WTC11 (cell line): Measurements from ENCODE around the gene BMP7. TPM values are rescaled to one million over a fixed set of nuclear protein-coding genes. Genes with fewer than 3 reads are reported as not detected.

Experiments
- ATAC-seq: fragments of 200-7000 bp; cut with Tn5 transposase; 2 replicates; pipeline ENCODE4 v1.10.0; 2021; ENCODE audit warnings: mild to moderate bottlenecking, moderate library complexity
- CTCF ChIA-PET: fragments of 300-600 bp; sonication (Branson Sonifier 250); formaldehyde crosslinking; loops from one replicate; lab custom pipeline; 2021; ENCODE audit warnings: antibody characterized with exemption; lab: Charles Lee
- POLR2A ChIA-PET: fragments of 350-600 bp; sonication (Branson Sonifier 250); formaldehyde crosslinking; loops from one replicate; lab custom pipeline; 2021; ENCODE audit warnings: antibody characterized with exemption; lab: Charles Lee
- DNase-seq: peaks from one replicate; pipeline ENCODE4 v3.0.0; 2021; ENCODE audit warnings: low spot score
- H3K27ac Mint-ChIP-seq: 2 replicates; pipeline ENCODE4 v1.8.0; 2021; ENCODE audit warnings: mixed read lengths
- H3K27me3 Mint-ChIP-seq: 2 replicates; pipeline ENCODE4 v1.8.0; 2021; ENCODE audit warnings: low read depth, mild to moderate bottlenecking, moderate library complexity, mixed read lengths
- H3K36me3 Mint-ChIP-seq: 2 replicates; pipeline ENCODE4 v1.8.0; 2021; ENCODE audit warnings: mixed read lengths
- H3K4me1 Mint-ChIP-seq: 2 replicates; pipeline ENCODE4 v1.8.0; 2022; ENCODE audit warnings: mixed read lengths
- H3K4me3 Mint-ChIP-seq: 2 replicates; pipeline ENCODE4 v1.8.0; 2021; ENCODE audit warnings: mild to moderate bottlenecking, moderate library complexity, mixed read lengths
- H3K9me3 Mint-ChIP-seq: 2 replicates; pipeline ENCODE4 v1.8.0; 2021; ENCODE audit warnings: mixed read lengths
- GRHL2 ChIP-seq: fragments of 250-450 bp; sonication (Bioruptor Pico); IDR thresholded peaks from 2 replicates; pipeline ENCODE4 v1.8.0; 2022; ENCODE audit warnings: mild to moderate bottlenecking, moderate library complexity; ENCODE audit not compliant: insufficient replicate concordance, severe bottlenecking
- IRF2 ChIP-seq: sonication (generic); formaldehyde crosslinking; IDR thresholded peaks from 2 replicates; pipeline ENCODE4 v1.8.0; 2022; ENCODE audit warnings: low read depth, missing genetic modification reagents, borderline replicate concordance
- JUN ChIP-seq: sonication (generic); formaldehyde crosslinking; IDR thresholded peaks from 2 replicates; pipeline ENCODE4 v1.8.0; 2023; ENCODE audit warnings: mild to moderate bottlenecking, missing genetic modification reagents
- OVOL2 ChIP-seq: fragments of 250-450 bp; sonication (Bioruptor Pico); IDR thresholded peaks from 2 replicates; pipeline ENCODE4 v1.9.0; 2021; ENCODE audit warnings: mild to moderate bottlenecking, borderline replicate concordance
- ZNF317 ChIP-seq: sonication (generic); formaldehyde crosslinking; IDR thresholded peaks from 2 replicates; pipeline ENCODE4 v1.8.1; 2023; ENCODE audit warnings: low read depth, mild to moderate bottlenecking, moderate library complexity, missing genetic modification reagents, borderline replicate concordance
- total RNA-seq: library from RNA; stranded (reverse); gene quantifications from 3 replicates; pipeline ENCODE4 v1.2.3, GENCODE V29; 2021
- TF ChIP-seq, protein P1 (sequence below): sonication (generic); formaldehyde crosslinking; IDR thresholded peaks from 2 replicates; pipeline ENCODE4 v1.8.1; 2023; ENCODE audit warnings: mild to moderate bottlenecking, missing genetic modification reagents, borderline replicate concordance
- TF ChIP-seq, protein P2 (sequence below): sonication (generic); formaldehyde crosslinking; conservative IDR thresholded peaks from 2 replicates; pipeline ENCODE4 v1.8.1; 2022; ENCODE audit warnings: mild to moderate bottlenecking, missing genetic modification reagents
- TF ChIP-seq, protein P3 (sequence below): sonication (generic); formaldehyde crosslinking; IDR thresholded peaks from 2 replicates; pipeline ENCODE4 v1.8.1; 2023; ENCODE audit warnings: mild to moderate bottlenecking, missing genetic modification reagents, moderate library complexity
- TF ChIP-seq, protein P4 (sequence below): sonication (generic); formaldehyde crosslinking; IDR thresholded peaks from 2 replicates; pipeline ENCODE4 v1.8.0; 2023; ENCODE audit warnings: missing genetic modification reagents
- TF ChIP-seq, protein P5 (sequence below): sonication (generic); formaldehyde crosslinking; IDR thresholded peaks from 2 replicates; pipeline ENCODE4 v1.8.1; 2023; ENCODE audit warnings: mild to moderate bottlenecking, missing genetic modification reagents, moderate library complexity
- TF ChIP-seq, protein P6 (sequence below): fragments of 250-450 bp; sonication (Bioruptor Pico); IDR thresholded peaks from 2 replicates; pipeline ENCODE4 v1.9.0; 2021; ENCODE audit warnings: mild to moderate bottlenecking

The BMP7 gene
- total RNA-seq, 1 experiment from 2014 or later: 40.7 TPM

DNA sequence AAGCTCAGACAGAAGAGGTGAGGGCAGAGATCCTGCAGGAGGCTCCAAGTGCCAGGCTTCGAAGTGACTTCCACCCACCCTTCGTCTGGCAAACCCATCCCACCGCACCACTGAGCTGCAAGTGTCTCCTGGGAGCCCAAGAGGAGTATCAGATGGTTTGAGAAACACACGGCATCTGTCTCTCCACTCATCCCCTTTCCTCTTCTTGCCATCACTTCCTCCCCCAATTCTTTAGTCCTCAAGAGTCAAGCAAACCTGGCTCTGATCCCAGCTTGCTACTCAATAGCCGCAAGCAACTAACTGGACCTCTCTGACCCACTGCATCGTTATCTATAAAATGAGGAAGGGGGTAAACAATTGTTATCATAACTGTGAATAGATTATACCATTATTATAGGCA lies 142.1 kb downstream of the BMP7 start (continued):
- TF ChIP-seq, protein P1, sequence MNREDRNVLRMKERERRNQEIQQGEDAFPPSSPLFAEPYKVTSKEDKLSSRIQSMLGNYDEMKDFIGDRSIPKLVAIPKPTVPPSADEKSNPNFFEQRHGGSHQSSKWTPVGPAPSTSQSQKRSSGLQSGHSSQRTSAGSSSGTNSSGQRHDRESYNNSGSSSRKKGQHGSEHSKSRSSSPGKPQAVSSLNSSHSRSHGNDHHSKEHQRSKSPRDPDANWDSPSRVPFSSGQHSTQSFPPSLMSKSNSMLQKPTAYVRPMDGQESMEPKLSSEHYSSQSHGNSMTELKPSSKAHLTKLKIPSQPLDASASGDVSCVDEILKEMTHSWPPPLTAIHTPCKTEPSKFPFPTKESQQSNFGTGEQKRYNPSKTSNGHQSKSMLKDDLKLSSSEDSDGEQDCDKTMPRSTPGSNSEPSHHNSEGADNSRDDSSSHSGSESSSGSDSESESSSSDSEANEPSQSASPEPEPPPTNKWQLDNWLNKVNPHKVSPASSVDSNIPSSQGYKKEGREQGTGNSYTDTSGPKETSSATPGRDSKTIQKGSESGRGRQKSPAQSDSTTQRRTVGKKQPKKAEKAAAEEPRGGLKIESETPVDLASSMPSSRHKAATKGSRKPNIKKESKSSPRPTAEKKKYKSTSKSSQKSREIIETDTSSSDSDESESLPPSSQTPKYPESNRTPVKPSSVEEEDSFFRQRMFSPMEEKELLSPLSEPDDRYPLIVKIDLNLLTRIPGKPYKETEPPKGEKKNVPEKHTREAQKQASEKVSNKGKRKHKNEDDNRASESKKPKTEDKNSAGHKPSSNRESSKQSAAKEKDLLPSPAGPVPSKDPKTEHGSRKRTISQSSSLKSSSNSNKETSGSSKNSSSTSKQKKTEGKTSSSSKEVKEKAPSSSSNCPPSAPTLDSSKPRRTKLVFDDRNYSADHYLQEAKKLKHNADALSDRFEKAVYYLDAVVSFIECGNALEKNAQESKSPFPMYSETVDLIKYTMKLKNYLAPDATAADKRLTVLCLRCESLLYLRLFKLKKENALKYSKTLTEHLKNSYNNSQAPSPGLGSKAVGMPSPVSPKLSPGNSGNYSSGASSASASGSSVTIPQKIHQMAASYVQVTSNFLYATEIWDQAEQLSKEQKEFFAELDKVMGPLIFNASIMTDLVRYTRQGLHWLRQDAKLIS (CRISPR knock-in tag): no peak
- TF ChIP-seq, protein P2, sequence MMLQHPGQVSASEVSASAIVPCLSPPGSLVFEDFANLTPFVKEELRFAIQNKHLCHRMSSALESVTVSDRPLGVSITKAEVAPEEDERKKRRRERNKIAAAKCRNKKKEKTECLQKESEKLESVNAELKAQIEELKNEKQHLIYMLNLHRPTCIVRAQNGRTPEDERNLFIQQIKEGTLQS (CRISPR knock-in tag): no peak
- TF ChIP-seq GRHL2 (CRISPR knock-in tag): no peak
- TF ChIP-seq, protein P3, sequence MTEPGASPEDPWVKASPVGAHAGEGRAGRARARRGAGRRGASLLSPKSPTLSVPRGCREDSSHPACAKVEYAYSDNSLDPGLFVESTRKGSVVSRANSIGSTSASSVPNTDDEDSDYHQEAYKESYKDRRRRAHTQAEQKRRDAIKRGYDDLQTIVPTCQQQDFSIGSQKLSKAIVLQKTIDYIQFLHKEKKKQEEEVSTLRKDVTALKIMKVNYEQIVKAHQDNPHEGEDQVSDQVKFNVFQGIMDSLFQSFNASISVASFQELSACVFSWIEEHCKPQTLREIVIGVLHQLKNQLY (CRISPR knock-in tag): no peak

DNA sequence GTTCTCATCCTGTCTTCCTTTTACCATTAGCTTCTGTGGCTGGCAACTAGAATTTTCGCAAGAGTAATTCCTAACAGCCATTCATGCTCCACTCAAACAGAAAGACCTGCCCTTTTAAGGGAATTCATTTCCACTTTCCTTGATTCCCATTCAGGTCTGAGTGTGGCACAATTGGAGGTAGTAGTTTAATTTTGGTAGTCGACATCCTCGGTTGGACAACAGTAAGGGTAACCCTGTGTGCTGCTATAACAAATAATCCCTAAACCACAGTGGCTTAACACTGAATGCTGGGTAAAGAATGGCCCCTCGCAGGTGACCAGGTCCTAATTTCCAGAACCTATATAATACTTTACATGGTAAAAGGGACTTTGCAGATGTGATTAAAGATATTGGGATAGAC lies 142.9 kb downstream of the BMP7 start:
- H3K36me3 Mint-ChIP-seq: no peaks in the 10 kb centered on the region
- peaks cover 24% of the 10 kb centered on the region for H3K4me1 Mint-ChIP-seq
- peaks cover 9% of the 10 kb centered on the region for H3K9me3 Mint-ChIP-seq
- H3K4me3 Mint-ChIP-seq: no peak overlapping the region
- DNase-seq (no peak), ATAC-seq (no peak)
- POLR2A ChIA-PET: no interaction called here
- no peak overlapping the region for H3K27ac Mint-ChIP-seq
- peaks cover 12% of the 10 kb centered on the region for H3K27me3 Mint-ChIP-seq
- CTCF ChIA-PET: interaction anchor here (0.7 to 0.9 kb wide), 2 partner anchors 62 to 209 kb away, joined by 3 to 5 read pairs; no protein-coding TSS in a partner anchor
- no peak for TF ChIP-seq OVOL2 (CRISPR knock-in tag)
- no peak for TF ChIP-seq IRF2
- TF ChIP-seq, protein P4, sequence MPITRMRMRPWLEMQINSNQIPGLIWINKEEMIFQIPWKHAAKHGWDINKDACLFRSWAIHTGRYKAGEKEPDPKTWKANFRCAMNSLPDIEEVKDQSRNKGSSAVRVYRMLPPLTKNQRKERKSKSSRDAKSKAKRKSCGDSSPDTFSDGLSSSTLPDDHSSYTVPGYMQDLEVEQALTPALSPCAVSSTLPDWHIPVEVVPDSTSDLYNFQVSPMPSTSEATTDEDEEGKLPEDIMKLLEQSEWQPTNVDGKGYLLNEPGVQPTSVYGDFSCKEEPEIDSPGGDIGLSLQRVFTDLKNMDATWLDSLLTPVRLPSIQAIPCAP (CRISPR knock-in tag): no peak
- TF ChIP-seq, protein P1 (CRISPR knock-in tag): no peak
- no peak for TF ChIP-seq ZNF317
- TF ChIP-seq, protein P5, sequence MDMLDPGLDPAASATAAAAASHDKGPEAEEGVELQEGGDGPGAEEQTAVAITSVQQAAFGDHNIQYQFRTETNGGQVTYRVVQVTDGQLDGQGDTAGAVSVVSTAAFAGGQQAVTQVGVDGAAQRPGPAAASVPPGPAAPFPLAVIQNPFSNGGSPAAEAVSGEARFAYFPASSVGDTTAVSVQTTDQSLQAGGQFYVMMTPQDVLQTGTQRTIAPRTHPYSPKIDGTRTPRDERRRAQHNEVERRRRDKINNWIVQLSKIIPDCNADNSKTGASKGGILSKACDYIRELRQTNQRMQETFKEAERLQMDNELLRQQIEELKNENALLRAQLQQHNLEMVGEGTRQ: no peak
- TF ChIP-seq, protein P6, sequence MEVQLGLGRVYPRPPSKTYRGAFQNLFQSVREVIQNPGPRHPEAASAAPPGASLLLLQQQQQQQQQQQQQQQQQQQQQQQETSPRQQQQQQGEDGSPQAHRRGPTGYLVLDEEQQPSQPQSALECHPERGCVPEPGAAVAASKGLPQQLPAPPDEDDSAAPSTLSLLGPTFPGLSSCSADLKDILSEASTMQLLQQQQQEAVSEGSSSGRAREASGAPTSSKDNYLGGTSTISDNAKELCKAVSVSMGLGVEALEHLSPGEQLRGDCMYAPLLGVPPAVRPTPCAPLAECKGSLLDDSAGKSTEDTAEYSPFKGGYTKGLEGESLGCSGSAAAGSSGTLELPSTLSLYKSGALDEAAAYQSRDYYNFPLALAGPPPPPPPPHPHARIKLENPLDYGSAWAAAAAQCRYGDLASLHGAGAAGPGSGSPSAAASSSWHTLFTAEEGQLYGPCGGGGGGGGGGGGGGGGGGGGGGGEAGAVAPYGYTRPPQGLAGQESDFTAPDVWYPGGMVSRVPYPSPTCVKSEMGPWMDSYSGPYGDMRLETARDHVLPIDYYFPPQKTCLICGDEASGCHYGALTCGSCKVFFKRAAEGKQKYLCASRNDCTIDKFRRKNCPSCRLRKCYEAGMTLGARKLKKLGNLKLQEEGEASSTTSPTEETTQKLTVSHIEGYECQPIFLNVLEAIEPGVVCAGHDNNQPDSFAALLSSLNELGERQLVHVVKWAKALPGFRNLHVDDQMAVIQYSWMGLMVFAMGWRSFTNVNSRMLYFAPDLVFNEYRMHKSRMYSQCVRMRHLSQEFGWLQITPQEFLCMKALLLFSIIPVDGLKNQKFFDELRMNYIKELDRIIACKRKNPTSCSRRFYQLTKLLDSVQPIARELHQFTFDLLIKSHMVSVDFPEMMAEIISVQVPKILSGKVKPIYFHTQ (CRISPR knock-in tag): no peak
- no peak for TF ChIP-seq JUN
- TF ChIP-seq, all 79 proteins: peak for 0
